GM18867 (cell line): ENCODE results near the gene PTPRG.

ENCODE experiments used
- ATAC-seq: cut with Tn5 transposase; IDR thresholded peaks from one replicate; pipeline ENCODE4 v1.9.1; 2021; ENCODE audit warnings: mild to moderate bottlenecking, moderate library complexity; ENCODE audit not compliant: unreplicated experiment

Gene PTPRG

DNA sequence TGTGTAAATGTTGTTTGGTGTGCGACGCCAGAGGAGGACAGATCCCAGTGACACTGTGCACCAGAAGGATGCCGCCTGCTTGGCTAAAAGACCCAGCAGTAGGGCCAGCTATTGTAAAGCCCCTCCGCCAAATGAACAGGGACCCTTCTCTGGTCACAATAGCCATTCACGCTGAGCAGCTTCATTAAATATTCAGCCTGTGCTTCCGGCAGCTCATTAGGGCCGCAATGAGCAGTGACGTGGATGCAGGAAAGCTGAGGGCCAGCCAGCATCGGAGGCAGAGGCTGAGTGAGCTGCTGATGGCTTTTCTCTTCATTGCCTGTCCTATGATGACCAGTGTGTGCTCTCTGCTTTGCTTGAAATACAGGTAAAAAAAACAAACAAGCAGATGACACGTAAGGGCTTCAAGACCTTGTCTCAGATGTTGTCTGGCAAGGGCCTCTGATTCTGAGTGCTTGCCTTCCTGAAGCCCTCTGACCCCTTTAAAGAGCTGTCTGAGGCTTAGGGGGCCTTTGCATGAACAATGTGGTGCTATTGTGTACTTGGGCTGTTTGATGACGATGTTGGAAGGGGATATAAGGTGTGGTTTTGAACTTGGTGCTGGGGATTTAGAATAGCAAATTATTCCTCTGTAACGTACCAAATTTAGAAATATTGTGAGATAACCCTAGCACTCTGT is 681.6 kb downstream of the PTPRG start:
- no peak for ATAC-seq

DNA sequence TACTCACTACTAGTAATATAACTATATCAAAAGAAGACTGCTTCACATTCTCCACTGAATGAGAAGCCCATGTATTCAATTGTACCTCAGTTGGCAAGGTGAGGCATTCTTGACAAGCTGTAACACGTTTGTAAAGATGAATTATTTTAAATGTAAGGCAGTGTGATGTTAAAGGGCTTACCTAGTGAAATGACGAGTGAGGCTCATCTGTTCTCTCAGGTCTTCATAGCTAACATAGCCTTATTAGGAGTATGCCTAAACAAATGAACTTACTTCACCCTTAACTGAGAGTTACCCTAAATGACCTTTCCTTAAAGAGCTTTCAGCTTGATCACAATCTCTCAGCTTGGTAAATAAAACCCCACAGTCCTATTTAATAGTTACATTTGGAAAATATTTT is 684.7 kb downstream of the PTPRG start:
- ATAC-seq, result no peak

DNA sequence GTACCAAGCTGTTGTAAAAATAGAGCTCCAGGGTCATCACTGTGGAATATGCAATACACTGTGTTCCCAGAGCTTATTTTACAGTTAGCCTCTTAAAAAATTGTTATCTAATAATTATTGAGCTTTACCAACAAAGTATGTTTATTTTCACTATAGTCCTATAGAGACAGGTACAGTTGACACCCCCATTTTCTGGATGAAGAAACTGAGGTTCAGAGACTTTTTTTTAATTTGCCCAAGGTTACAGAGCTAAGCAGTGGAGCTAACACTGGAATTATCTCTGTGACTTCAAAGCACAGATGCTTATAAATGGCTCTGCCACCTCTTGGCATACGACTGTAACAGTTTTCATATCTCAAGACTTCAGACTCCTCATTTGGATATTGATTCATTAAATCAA is 685.6 kb downstream of the PTPRG start:
- no peak for ATAC-seq

DNA sequence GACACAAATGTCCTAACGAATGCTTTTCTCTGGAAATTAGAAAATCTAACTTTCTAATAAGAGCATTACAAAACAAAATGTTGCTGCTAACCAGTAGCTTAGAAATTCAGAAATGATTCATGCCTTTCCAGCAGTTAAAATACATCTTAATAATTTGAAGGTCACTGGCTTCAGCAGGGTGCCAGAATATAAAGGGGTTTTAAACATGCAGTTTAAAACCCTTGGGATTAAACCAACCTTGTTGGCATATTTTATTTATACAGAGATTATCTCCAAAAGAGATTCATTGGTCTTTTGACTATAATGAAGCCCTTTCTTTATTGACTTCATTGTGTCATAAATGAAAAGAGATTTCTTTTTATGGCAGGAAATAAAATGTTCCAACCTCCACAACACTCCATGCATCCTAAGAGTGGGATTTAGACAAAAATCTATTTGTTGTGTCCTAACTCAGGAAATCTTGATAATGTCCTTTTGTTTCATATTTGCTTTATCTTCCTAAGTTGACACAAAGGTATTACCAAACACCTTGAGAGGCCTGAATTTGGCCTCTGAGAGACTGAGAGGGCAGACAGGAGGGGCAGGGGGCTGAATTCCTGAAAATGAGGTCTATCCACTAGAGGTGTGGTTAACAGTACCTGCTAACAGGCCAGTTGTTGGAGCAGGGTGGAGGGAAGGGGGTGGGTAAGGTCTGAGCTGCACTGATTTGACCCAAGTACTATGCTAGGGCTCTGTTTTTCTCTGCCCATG is 687.5 kb downstream of the PTPRG start:
- ATAC-seq, result no peak

DNA sequence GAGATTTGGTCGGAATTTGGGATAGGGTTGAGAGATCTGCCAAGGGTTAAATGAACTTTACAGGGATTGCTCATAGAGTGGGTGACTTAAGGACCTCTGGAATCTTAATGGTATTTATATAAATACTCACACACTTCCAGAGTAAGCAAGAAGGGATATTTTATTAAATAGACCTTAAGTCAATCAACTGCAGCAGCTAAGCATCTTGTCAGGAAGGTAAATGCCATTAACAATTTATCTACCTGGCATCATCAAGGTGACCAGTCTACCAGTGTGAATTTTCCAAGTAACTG is 688.1 kb downstream of the PTPRG start:
- no peak for ATAC-seq

DNA sequence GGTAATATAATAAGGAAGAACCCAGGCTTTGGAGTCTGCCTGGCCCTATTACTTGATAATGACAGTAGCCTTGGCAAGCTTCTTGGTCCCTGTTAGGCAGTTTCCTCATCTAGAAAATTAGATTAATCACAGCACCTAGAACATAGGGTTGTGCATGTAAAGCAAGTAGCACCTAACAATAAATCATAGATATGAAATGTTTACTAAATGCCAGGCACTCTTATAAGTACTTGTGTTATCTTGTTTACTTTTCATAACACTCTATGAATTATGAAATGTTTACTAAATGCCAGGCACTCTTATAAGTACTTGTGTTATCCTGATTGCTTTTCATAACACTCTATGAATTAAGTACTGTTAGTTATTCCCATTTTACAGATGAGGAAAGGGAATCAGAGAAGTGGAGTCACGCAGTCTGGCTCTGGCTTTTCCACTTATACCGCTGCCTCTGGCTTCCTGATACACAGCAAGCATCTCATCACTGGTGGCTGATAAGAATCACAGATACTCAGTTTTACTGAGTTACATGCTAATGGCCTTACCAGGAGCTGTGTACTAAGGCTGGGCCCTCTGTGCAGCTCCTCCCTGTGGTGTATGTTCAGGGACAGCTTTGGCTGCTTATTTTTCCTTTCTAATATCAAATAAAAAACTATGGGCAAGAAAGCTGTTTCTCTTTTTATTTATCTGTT is 688.6 kb downstream of the PTPRG start:
- no peak for ATAC-seq

DNA sequence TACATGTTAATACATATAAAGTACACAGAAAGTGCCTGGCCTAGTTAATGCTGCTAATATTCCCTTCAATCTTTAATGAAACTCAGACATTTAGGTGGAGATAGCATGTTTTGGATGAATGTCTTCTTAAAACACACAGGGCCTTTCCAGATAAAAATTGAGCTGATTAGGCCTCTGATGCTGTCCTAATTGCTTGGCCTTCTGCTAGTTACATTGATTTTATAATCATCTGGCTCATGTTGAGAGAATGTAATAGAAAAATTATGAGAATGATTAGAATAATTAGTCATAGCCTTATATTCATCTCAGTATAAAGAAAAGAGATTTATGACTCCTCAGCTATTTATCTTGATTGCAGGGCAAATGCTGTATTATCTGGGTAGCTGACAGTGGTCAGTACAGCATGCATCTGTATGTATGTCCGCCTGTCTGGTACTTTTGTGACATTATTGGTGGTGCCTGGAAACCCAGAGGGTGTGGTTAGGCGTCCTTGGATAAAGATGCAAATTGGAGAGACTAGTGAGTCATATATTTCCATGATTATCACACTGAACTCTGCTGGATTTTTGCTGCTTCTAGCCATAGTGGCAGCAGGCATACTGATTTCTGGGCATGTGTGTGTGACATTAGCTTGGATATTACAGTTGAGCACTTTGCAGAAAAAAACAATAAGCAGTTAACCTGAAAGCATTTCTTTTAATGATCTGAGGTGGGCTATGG is 691.2 kb downstream of the PTPRG start:
- no peak for ATAC-seq

DNA sequence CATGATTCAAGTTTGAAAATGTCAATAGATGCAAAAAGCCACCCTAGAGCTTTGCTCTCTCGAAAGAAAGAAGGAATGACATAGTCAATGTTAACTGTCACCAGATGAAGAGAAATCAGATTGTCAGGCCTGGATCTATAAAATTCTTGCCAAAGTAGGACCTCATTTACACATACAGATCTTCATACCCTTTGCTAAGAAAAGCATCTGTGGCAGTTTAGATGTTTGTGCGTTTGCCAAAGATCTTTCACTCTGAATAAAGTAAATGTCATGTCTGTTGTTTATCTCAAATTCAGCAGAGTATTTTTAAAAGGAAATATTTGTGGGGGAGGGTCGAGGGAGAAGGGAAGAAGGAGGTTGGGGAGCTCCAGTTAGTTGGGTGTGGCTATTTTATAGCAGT is 692.6 kb downstream of the PTPRG start:
- ATAC-seq, result no peak

DNA sequence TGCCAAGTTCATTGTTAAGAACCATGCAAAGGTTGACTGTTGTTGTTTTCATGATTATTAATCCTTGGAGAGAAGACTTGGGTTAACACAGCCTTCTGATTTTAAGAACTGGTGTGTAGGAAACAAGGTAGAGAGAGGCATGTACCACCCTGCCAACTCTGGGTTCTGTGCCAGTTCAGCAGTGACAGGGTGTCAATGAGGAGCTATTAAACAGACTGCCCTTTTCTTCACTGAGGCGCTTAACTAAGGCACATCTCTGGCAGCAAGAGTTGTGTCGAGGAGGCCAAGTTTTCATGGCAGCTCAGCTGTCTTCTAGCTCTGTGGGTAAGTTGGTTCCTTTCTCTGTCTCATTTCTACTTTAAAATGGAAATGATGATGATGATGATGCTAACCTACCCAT is 694.4 kb downstream of the PTPRG start:
- no peak for ATAC-seq

DNA sequence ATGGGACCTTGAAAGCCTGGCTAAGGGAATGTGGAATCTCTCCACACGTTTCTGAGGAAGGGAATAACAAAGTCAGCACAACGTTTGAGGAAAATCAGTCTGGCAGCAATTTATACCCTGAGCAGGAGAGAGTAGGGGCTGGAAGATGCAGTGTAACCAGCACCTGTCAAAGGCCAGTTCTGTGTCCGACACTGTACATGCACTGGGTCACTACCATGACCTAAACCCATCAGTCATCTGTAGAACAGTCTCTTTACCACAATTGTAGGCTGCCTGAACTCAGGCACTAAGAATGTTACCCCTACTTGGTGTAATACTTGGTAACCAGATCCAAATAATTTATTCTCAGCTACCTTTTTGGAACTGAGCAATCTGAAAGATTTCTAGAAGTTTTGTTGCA is 698.6 kb downstream of the PTPRG start:
- ATAC-seq, result no peak

DNA sequence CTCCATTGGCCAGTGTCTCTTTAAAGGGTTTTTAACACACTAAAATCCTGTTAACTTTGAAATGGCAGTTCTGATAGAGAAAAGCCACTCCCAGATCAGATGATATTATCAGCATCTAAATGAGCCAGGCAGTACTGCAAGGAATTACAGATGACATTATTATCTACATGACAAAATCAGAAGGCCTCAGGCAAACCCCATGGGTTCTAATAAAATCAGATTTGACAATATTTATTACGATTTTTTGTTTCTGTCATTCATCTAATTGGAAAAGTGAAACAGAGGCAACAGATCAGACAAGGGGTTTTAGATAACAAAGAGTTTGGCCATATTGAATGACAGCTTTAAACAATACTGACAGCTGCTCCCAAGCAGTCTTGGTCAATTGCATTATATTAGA is 699.3 kb downstream of the PTPRG start:
- no peak for ATAC-seq

DNA sequence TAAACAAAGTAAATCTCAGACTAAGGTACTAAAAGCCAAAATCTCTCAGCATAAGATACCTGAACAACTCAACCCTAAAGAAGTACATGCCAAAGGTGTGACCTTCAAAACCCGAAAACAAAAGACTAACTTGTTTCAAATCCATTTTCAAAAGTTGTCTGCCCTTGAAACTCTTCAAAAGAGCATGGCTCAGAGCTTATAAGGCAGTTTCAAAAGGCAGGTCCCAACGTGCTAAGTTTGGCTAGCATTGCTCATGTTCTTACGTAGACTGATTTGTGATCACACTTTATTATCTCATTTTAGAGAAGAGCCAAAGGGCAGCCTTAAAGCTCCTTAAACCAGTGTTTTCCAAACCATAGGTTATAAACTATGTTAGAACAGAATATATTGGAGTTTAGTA is 699.8 kb downstream of the PTPRG start:
- ATAC-seq, result no peak

DNA sequence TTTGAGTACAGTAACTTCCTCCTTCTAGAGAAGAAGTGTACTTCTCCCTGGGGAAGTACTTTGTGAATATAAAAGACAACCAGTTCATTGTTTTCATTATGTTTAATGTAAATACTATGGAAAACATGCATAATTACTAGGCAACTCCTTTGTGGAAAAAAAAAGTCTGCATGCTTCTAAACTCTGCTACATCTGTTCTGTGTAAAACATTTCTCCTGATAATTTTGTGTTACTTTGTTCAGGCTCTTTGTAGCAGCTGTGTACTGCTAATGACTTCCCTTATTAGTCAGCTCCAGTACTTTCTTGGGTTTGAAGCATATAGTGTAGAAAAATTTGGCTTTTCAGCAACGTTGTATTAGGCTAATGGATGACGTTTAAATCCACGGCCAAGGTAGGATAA is 700.4 kb downstream of the PTPRG start:
- ATAC-seq, result no peak

DNA sequence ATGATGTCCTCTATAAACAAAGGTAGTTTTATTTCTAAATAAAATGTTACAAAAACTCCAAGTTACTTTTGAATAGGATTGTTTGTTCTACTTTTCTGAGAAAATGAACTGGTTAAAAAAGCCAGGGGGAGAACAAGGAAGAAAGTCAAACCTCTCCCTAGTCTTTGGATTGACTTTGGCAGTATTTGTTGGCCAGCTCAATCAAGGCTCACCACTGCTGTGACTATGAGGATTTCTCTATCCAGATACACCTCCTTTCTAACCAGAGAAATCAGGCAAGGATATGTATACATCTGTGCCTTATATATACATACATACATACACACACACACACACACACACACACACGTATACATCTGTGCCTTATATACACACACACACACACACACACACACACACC is 704.2 kb downstream of the PTPRG start:
- no peak for ATAC-seq

DNA sequence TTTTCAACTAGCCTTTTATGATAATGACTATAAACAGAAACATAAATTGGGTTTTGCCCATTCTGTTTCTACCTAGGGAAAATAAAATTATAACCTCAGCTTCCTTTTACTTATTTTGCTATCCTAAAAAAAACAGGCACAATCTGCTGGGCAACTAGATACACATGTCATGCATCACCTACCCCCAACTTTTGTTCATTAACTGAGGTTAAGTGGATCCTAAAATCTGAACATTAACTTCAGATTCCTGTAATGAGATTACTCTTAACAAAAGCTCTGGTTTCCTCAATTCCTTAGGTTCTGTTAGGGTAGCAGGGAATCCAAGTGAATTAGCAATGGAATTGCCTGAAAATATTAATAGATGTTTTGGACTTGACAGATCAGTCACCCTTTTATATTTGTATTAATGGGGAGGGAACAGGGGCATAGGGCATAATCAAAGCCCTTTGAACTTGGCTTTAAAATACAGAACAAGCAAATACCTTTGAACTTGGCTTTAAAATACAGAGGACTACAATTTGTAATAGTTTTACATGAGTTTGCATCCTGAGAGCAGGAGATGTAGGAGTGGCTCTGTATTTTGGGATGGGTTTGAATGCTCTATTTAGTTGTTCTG is 705.4 kb downstream of the PTPRG start:
- ATAC-seq, result no peak

DNA sequence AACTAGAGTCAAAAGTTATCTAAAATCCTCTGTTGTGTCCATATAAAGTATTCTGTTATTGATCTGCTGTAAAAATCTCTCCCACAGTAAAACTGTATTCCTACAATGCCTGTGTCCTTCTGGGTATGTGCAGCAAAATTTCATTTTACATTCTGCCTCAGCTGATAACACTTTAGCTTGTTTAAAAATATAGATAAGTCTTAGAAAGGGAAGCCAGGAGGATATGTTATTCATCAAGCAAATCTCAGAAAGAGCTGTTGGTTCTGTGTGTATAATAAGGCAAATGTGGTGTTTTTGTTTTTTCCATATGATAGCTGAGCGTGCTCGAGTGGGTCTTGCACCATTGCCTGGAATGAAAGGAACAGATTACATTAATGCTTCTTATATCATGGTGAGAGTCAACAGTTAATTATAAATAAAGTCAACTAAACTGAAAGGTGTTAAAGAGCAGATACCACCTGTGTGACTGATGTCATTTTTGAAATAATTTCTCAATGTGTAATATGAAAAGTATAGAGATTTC is 715.3 kb downstream of the PTPRG start:
- no peak for ATAC-seq

DNA sequence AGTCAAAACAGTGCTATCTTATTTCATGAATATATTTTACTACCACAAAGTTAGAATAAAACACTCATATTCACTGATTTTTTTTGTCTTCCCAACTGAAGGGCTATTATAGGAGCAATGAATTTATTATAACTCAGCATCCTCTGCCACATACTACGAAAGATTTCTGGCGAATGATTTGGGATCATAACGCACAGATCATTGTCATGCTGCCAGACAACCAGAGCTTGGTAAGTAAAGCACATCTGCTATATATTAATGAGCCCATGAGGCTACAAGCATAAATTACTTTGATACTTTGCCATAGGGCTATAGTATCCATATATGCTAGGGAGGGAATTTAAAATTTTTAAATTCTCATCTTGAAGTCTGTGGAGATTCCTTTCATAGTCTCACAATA is 716.1 kb downstream of the PTPRG start:
- ATAC-seq, result no peak

DNA sequence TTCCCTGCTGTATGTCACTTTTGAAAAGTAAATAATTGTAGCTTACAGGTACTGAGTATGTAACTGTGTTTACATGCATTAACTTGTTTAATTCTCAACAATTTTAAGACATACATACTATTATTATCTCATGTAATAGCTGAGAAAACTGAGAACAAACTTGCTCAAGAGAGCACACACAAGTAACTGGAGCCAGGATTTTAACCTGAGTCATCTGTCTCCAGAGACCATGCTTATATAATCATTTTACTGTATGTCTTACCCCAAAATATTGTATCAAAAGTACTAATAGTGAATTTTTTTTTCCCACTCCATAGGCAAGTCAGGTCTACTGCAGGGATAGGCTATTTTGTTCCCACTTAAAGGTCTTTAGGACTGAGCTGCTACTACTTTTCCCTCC is 716.6 kb downstream of the PTPRG start:
- no peak for ATAC-seq

DNA sequence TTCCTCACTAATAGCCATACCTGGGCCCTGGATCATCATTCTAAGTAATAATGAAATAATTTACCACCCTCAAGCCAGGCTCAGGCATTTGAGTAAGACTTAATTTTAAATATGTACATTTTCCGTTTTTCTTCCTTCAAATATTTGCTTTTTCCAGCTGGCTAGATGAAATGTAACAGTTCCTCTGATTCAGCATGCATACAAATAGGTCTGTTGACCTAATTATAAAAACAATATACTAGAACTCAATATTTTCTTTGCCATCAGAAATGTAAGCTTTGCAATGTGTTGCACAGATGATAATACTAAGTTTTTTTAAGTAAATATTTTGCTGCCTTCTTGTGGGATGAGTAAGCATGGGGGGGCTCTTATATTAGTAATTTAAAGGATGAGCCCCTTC is 720.4 kb downstream of the PTPRG start:
- ATAC-seq, result no peak

DNA sequence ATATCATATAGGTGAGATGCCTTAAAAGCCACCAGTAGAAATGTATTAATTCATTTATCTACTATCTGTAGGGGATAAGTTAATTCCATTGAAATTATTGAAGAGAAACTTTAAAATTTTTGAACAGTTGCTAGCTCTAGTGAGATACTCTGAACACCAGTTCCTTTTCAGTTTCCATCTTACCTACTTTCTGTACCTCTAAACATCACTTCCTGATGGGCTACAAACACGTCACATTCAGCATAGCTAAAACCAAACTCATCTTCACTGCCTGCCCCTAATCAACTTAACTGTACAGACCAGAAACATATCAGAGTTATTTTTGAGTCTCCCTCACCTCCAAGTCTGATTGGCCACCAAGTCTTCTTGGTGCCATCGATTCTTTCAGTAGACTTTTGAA is 723.1 kb downstream of the PTPRG start:
- peak; percentile 73 for ATAC-seq

DNA sequence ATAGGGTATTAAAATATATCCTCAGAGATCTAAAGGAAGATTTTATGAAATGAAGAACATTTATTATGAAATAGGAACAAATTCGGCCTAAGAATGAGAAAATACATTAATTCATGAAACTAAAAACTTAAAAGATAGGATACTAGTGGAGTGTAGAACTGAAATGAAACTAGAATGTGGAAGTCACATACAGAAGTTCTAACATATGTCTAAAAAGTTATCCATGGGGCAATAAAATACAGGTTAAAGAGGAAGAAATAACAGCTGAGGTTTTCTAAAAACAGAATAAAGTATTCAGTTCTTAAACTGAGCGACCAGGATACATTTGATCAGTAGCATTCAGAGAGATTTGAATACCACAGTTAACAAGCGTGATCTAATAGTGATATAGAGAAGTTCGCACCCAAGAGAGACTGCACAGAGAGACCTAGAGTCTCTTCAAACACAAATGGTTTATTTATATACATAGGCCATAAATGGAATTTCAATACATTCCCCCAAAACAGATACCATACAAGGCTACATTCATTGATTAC is 726.1 kb downstream of the PTPRG start:
- no peak for ATAC-seq
